ENCODE measurements around the gene EBF4. TPM values are rescaled to one million over a fixed set of nuclear protein-coding genes. Genes with fewer than 3 reads are reported as not detected.

The EBF4 gene
- total and polyA plus RNA-seq, 10 of the 15 experiments (the other 5 are each of a cell fraction or from before 2014, with no cell fraction given) = 0.13 TPM; not detected in 9

- peaks cover 17% of the 10 kb centered on the region for H4K20me1 ChIP-seq (ENCODE audit: control insufficient read depth, insufficient read depth)
- H3K4me2 ChIP-seq (ENCODE audit: control insufficient read depth, insufficient read depth) = no peak overlapping the region
- TF ChIP-seq PAX5 (IDR thresholded peaks at IDR 0.05; ENCODE audit: borderline replicate concordance, low read depth, low read length) = no peak
- TF ChIP-seq BRCA1 (IDR thresholded peaks at IDR 0.05; ENCODE audit: low read depth, low read length) = no peak
- TF ChIP-seq POLR2A (IDR thresholded peaks at IDR 0.05; ENCODE audit: low read depth, low read length) = peak; percentile 29
- TF ChIP-seq SMAD5 (IDR thresholded peaks at IDR 0.05; ENCODE audit: low read depth) = 0 out of 2 replicates have a peak, but pooled peaks have one; percentile 45
- TF ChIP-seq POLR2AphosphoS5 (IDR thresholded peaks at IDR 0.05; ENCODE audit: low read length) = peak; percentile 60; the same call in 1 of the 2 replicates
- no peak overlapping the region for H3K9ac ChIP-seq (ENCODE audit: control insufficient read depth, insufficient read depth, low read length)
- in situ Hi-C loops (cut with MboI) (no loop called here), intact Hi-C loops (cut with micrococcal nuclease; ENCODE audit: unreplicated experiment) (no loop called here)
- H3K27ac ChIP-seq (ENCODE audit: control insufficient read depth, insufficient read depth) = no peak overlapping the region
- SMC1A ChIA-PET (ENCODE audit: uncharacterized antibody, unreplicated experiment) = no interaction called here
- FAIRE-seq (no peak), ATAC-seq (no peak), DNase-seq (ENCODE audit: low read depth, low spot score) (no peak)
- no peak overlapping the region for H2AFZ ChIP-seq (ENCODE audit: control insufficient read depth, low read depth, low read length)
- no peak overlapping the region for H3K4me3 ChIP-seq
- peaks cover 41% of the 10 kb centered on the region for H3K79me2 ChIP-seq (ENCODE audit: control insufficient read depth, insufficient read depth, low read length)
- 89% methylated on average over 5 of the region's 5 CpGs for WGBS (ENCODE audit: insufficient coverage, insufficient replicate concordance, low lambda C conversion rate, missing lambda C conversion rate)
- peaks cover 29 to 46% of the 10 kb centered on the region in 2 experiments for H3K36me3 ChIP-seq (ENCODE audit: control insufficient read depth in 2 of 2, insufficient read depth in 2 of 2, low read length in 1 of 2)
- H3K27me3 ChIP-seq (replicated peaks in 1 of 2; ENCODE audit: control insufficient read depth in 2 of 2, insufficient read depth in 2 of 2, low read length in 1 of 2) = no peaks in the 10 kb centered on the region
- H3K4me1 ChIP-seq (ENCODE audit: control insufficient read depth, insufficient read depth, low read length) = peaks cover 13% of the 10 kb centered on the region
- CTCF ChIA-PET = interaction anchor here (1.5 kb wide), 1 partner anchor 10 kb away, joined by 7 read pairs; no protein-coding TSS in a partner anchor
- no peaks in the 10 kb centered on the region for H3K9me3 ChIP-seq (replicated peaks; ENCODE audit: control insufficient read depth, insufficient read depth, low read length)
- BruUV-seq (replicated peaks) = no TSS peak
- POLR2A ChIA-PET = no interaction called here
- RAD21 ChIA-PET (ENCODE audit: unreplicated experiment) = no interaction called here
Observed at GRCh38 chr20:2657241-2657640, 35.3 kb upstream of the EBF4 start.

- Histone ChIP-seq H3K4me3 (no peak overlapping the region), H3K27me3 (replicated peaks in 1 of 2; ENCODE audit: control insufficient read depth in 2 of 2, insufficient read depth in 2 of 2, low read length in 1 of 2) (no peaks in the 10 kb centered on the region), H3K4me2 (ENCODE audit: control insufficient read depth, insufficient read depth) (no peak overlapping the region), H3K9me3 (replicated peaks; ENCODE audit: control insufficient read depth, insufficient read depth, low read length) (no peaks in the 10 kb centered on the region), H3K4me1 (ENCODE audit: control insufficient read depth, insufficient read depth, low read length) (peaks cover 13% of the 10 kb centered on the region), H3K9ac (ENCODE audit: control insufficient read depth, insufficient read depth, low read length) (no peak overlapping the region), H3K36me3 (ENCODE audit: control insufficient read depth in 2 of 2, insufficient read depth in 2 of 2, low read length in 1 of 2) (peaks cover 29 to 47% of the 10 kb centered on the region in 2 experiments), H2AFZ (ENCODE audit: control insufficient read depth, low read depth, low read length) (no peak overlapping the region), H3K79me2 (ENCODE audit: control insufficient read depth, insufficient read depth, low read length) (peaks cover 38% of the 10 kb centered on the region), H3K27ac (ENCODE audit: control insufficient read depth, insufficient read depth) (no peak overlapping the region), H4K20me1 (ENCODE audit: control insufficient read depth, insufficient read depth) (peaks cover 17% of the 10 kb centered on the region)
- ChIA-PET SMC1A (ENCODE audit: uncharacterized antibody, unreplicated experiment) (no interaction called here), CTCF (interaction anchor here (1.5 kb wide), 1 partner anchor 10 kb away, joined by 7 read pairs; no protein-coding TSS in a partner anchor), POLR2A (no interaction called here), RAD21 (ENCODE audit: unreplicated experiment) (no interaction called here)
- DNase-seq (ENCODE audit: low read depth, low spot score) (no peak), FAIRE-seq (no peak), ATAC-seq (no peak)
- in situ Hi-C loops (cut with MboI) = no loop called here
- 76% methylated on average over 5 of the region's 5 CpGs for WGBS (ENCODE audit: insufficient coverage, insufficient replicate concordance, low lambda C conversion rate, missing lambda C conversion rate)
- no TSS peak for BruUV-seq (replicated peaks)
- intact Hi-C loops (cut with micrococcal nuclease; ENCODE audit: unreplicated experiment) = no loop called here
- no peak for TF ChIP-seq YY1 (IDR thresholded peaks at IDR 0.05; ENCODE audit: low read depth, low read length)
- TF ChIP-seq NR2F1 (conservative IDR thresholded peaks at IDR 0.05) = no peak
- TF ChIP-seq ATF7 (IDR thresholded peaks at IDR 0.05; ENCODE audit: low read depth) = no peak
- no peak for TF ChIP-seq RUNX3 (IDR thresholded peaks at IDR 0.05; ENCODE audit: low read length)
- no peak for TF ChIP-seq HCFC1 (IDR thresholded peaks at IDR 0.05; ENCODE audit: low read length)
- no peak for TF ChIP-seq MEF2A (IDR thresholded peaks at IDR 0.05; ENCODE audit: insufficient read depth, low read depth, low read length)
- no peak for TF ChIP-seq CTCF (IDR thresholded peaks at IDR 0.05 in 2 of 3, conservative IDR thresholded peaks at IDR 0.05 in 1 of 3; ENCODE audit: control insufficient read depth in 2 of 3, extremely low read depth in 1 of 3, insufficient read depth in 1 of 3, low read depth in 3 of 3, low read length in 3 of 3)
- TF ChIP-seq NFXL1 (IDR thresholded peaks at IDR 0.05; ENCODE audit: borderline replicate concordance) = no peak
- TF ChIP-seq ATF2 (IDR thresholded peaks at IDR 0.05; ENCODE audit: low read length) = no peak
Observed at GRCh38 chr20:2657674-2658073, 34.9 kb upstream of the EBF4 start.

Measured in GM12878 (cell line).